ENCODE results near the gene PRSS22.
A peak's percentile ranks its signal among the peaks of the same experiment; 100 is the strongest.

Gene PRSS22

GRCh38 chr16:2879854-2880508, 22.0 kb upstream of the PRSS22 start:
- no peak for DNase-seq

- DNase-seq = peak; percentile 69
These were observed 17.0 kb upstream of the PRSS22 start for GRCh38 chr16:2874912-2875362.

DNA sequence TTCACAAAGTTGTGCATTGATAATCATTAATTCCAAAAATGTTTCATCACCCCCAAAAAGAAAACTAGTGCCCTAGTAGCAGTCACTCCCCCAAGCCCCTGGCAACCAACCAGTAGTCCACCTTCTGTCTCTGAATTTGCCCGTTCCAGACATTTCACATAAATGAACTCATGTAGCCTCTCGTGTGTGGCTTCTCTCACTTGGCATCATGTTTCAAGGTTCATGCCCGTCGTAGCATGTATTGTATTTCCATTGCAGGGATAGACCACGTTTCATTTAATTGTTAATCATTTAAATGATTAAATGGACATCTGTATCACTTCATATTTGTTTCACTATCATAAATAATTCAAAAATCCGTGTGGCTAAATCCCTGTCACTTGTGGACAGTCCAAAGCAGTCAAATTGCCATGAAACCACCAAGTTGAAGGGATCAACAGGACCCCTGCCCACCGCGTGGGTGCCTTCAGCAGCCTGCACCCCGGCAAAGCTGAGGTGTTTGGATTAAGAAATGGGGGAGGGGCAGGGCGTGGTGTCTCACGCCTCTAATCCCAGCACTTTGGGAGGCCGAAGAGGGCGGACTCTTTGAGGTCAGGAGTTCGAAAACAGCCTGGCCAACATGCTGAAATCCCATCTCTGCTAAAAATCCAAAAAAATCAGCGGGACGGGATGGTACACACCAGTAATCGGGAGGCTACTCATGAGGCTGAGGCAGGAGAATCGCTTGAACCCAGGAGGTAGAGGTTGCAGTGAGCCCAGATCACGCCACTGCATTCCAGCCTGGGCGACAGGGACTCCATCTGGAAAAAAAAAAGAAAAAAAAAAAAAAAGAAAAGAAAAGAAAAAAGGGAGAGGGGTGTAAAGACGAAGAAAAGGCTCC, 16.3 kb upstream of the PRSS22 start:
- no peak for DNase-seq

DNA sequence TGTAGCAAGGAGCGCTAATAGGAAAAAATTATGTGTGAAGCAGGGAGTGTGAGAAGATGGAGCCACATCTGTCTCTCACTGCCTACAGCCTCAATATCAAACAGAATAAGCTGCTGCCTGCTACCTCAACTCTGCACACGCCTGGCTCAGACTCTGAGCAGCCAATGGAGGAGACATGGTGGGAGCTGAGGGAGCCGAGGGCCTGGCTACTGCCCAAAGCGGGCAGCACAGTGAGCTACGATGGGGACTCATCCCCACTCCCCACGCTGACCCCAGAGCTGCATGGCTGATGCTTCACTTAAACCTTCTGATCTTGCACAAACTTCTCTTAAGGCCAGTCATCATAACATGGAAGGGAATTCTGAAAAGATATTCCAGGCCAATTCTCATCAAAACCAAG, 14.0 kb upstream of the PRSS22 start:
- no peak for DNase-seq

GRCh38 chr16:2867987-2868789, 10.2 kb upstream of the PRSS22 start:
- DNase-seq = peak; percentile 95

GRCh38 chr16:2867661-2867986, 9.7 kb upstream of the PRSS22 start:
- DNase-seq = no peak

- no peak for DNase-seq
These were observed 8.5 kb upstream of the PRSS22 start for GRCh38 chr16:2866431-2866830.

DNA sequence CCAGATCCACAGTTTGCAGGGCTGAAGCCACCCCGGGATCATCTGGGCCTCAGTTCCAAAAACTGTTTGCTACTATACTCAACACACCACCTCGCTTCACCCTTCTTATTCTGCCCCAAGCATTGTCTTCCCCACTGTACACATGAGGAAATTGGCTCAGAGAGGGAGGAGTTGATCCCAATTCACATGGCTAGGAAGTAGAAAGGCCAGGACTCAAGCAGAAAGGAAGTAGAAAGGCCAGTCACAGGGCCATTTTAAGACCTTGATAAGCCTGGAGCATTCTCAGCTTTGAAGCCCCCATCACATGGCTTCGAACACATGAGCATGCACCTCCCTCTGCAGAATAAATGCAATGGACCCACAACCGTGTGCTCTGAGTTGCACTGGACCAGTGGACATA, 7.7 kb upstream of the PRSS22 start:
- DNase-seq = no peak

- no peak for DNase-seq
These were observed 3.0 kb upstream of the PRSS22 start for GRCh38 chr16:2860826-2861567.

DNA sequence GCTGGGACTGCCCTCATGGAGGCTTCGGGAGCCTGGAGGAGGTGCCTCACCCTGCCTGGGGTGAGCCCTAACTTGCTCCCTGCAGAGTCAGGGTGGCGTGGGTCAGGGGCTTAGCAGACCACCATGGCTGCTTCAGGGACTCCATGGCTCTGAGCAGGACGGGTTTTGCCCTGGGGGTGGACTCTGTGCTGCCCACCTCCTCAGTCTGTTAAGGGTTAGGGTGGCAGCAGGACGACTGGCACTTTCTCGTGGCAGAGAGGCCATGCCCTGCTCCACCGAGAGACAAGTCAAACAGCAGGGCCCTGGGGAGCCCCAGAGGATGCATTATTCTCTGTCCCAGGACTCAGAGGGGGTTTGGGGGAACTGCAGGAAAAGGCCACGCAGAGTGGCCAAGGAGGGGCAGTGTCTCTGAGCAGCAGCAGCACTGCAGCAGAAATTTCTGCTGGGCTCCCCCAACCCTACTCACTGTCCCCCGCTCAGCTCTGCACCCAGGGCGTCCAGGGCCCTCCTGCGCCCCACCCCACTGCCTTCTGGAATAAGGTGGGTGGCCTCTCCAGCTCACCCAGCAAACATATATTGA, 1.8 kb upstream of the PRSS22 start:
- no peak for DNase-seq

- no peak for DNase-seq
These were observed 465 bp upstream of the PRSS22 start for GRCh38 chr16:2858245-2859025.

GRCh38 chr16:2856686-2857450, 1.1 kb downstream of the PRSS22 start:
- DNase-seq = no peak

DNA sequence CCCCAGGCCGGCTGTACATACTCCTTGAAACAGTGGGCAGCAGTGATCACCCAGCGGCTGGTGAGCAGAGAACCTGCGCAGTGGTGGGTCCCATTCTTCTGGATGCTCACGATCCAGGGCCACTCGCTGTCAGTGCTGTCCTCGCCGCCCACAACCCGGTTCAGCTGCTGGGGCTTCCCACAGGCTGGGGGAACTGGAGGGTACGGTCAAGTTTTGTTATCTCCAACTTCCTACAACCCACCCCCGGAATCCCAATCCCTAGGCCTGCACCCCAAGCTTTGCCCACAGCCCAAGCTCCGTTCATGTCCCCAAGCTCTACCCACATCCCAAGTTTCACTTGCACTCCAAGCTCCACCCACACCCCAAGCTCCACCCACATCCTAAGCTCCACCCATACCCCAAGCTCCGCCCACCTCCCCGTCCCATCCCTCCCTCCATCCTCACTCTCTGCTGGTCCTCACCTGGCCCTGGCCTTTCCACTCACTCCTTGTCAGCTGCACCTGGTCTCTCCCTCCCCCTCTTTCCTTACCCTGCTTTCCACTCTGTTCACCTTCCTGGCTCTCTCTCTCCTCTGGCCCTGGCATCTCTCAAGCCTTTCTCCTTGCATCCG, 1.8 kb downstream of the PRSS22 start:
- DNase-seq = no peak

DNA sequence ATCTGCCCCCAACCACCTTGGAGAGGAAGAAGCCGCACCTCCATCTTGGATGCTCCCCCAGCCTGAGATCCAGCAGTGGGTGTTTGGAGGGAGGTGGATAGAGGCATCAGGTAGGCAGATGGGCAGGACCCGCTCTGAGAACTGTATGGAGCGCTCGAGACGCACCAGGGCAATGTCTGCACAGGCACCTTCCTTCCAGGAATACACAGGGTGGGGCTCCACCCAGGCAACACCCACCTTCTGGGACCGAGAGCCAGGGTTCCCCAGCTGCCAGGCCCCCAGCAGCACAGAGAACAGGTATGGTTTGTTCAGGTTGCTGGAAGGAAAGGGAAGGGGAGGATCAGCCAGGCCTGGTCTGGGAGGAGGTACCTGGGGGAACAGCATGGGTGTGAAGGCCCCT, 2.4 kb downstream of the PRSS22 start:
- DNase-seq = no peak

GRCh38 chr16:2854700-2855309, 3.2 kb downstream of the PRSS22 start:
- no peak for DNase-seq

- DNase-seq = no peak
These were observed 4.4 kb downstream of the PRSS22 start for GRCh38 chr16:2853531-2854073.

GRCh38 chr16:2852731-2853507, 5.1 kb downstream of the PRSS22 start:
- DNase-seq = no peak

DNA sequence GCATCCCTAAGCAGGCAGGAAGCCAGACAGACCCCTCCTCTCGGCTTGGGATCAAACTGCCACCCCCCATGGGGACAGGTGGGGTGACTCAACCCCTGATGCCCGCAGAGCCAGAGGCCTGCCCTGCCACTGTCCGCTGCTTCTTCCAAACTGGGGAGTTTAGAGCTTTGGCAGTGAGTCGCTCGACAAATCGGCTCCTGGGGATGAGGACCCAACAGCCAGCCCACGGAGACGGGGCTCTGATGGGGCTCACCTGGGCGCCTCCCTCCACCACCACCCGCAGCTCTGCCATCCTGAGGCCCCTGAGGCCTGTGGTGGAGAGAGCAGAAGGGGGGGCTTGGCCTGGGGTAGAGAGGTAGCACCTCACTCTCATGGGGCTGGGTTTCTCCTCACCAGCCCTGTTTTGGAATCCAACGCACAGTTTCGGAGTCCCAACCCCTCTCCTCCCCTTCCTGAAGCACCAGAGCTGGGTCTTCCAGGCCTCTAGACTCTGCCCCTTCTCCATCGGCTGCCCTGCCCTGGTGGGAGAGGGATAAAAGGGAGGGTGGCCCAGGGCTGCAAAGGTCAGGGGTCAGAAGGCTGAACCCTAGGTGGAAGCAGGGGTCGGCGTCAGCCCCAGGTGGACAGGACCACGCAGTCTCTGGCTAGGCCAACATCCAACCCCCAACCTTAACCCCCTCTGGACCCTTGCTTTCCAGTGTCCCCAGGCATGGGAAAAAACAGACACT, 5.8 kb downstream of the PRSS22 start:
- no peak for DNase-seq

All from left hindlimb (tissue), 1 donor.